Retinal pigment epithelial cell (primary cell): ENCODE data around the gene ANKRD24.

ENCODE experiments used
- DNase-seq: peaks from one replicate; pipeline ENCODE4 v3.0.0-alpha.2; 2010; ENCODE audit warnings: low read depth
- H3K4me3 ChIP-seq: 2 replicates; pipeline ENCODE4 v1.5.1; 2011; ENCODE audit warnings: mild to moderate bottlenecking, low read length, control low read depth, moderate library complexity
- TF ChIP-seq, protein P1 (sequence below): conservative IDR thresholded peaks from 2 replicates; pipeline ENCODE4 v1.5.1; 2011; ENCODE audit warnings: low read depth, low read length, control low read depth, inconsistent platforms

The ANKRD24 gene

DNA sequence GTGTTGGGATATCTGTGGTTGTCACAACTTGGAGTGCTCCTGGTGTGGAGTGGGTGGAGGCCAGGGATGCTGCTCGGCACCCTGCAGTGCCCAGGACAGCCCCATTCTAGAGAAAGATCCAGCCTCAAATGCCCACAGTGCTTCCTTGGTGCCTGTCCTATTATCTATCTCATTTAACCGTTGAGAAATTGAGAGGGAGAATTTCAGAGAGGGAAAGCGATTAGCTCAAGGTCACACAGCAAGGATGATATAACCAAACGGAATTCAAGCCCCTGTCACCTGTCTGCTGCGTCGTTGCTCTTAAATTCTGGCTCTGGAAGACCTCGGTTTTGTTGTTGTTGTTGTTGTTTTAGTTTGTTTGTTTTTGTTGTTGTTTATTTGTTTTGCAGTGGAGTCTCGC lies 13.5 kb downstream of the ANKRD24 start:
- DNase-seq, result no peak
- TF ChIP-seq, protein P1, sequence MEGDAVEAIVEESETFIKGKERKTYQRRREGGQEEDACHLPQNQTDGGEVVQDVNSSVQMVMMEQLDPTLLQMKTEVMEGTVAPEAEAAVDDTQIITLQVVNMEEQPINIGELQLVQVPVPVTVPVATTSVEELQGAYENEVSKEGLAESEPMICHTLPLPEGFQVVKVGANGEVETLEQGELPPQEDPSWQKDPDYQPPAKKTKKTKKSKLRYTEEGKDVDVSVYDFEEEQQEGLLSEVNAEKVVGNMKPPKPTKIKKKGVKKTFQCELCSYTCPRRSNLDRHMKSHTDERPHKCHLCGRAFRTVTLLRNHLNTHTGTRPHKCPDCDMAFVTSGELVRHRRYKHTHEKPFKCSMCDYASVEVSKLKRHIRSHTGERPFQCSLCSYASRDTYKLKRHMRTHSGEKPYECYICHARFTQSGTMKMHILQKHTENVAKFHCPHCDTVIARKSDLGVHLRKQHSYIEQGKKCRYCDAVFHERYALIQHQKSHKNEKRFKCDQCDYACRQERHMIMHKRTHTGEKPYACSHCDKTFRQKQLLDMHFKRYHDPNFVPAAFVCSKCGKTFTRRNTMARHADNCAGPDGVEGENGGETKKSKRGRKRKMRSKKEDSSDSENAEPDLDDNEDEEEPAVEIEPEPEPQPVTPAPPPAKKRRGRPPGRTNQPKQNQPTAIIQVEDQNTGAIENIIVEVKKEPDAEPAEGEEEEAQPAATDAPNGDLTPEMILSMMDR, result no peak

GRCh38 chr19:4196587-4197148 lies 14.2 kb downstream of the ANKRD24 start:
- no peak for DNase-seq
- no peak overlapping the region for H3K4me3 ChIP-seq
- TF ChIP-seq, protein P1, result no peak

More for the DNA sequence above, 13.5 kb downstream of the ANKRD24 start:
- H3K4me3 ChIP-seq, result no peak overlapping the region

GRCh38 chr19:4197228-4197624 lies 14.7 kb downstream of the ANKRD24 start:
- H3K4me3 ChIP-seq, result no peak overlapping the region
- DNase-seq, result no peak
- TF ChIP-seq, protein P1, result no peak

- TF ChIP-seq, protein P1, result no peak
- DNase-seq, result no peak
- H3K4me3 ChIP-seq, result no peak overlapping the region
Measured at GRCh38 chr19:4197625-4198466, 15.4 kb downstream of the ANKRD24 start.

- TF ChIP-seq, protein P1, result no peak
- no peak for DNase-seq
- no peak overlapping the region for H3K4me3 ChIP-seq
Measured at GRCh38 chr19:4198467-4199126, 16.1 kb downstream of the ANKRD24 start.

DNA sequence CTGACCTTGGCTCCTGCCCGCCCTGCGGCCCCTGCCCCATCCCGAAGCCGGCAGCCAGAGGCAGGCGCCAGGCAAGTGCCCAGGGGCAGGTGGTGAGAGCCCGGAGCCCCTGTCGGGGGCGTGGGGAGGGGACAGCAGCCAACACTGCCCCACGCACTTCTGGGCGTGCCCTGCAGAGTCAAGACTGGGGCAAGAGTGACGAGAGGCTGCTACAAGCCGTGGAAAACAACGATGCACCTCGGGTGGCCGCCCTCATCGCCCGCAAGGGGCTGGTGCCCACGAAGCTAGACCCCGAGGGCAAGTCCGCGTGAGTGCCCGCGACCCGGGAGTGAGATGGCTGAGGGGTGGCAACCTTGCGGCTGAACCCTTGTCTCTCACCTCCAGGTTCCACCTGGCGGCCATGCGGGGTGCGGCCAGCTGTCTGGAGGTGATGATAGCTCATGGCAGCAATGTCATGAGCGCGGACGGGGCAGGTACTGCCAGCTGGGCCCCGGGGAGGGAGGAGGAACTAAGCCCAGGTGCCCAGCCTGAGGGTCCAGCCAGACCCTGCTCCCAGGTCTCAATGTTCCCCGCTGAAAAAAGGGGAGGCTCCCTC lies 17.3 kb downstream of the ANKRD24 start:
- no peak overlapping the region for H3K4me3 ChIP-seq

More for the DNA sequence above, 17.3 kb downstream of the ANKRD24 start:
- TF ChIP-seq, protein P1, result no peak
- no peak for DNase-seq
